HG02840 (cell line): Measurements from ENCODE around the gene OR2A5.
"Not testable (repeated sequence)": the region's sequence is repeated elsewhere in the genome, so short reads cannot be mapped to it uniquely, and the experiment has no call there.

Experiments
- ATAC-seq: cut with Tn5 transposase; IDR thresholded peaks from one replicate; pipeline ENCODE4 v1.9.1; 2021; ENCODE audit warnings: mild to moderate bottlenecking, moderate library complexity, moderate number of reproducible peaks; ENCODE audit not compliant: unreplicated experiment, low FRiP score

The OR2A5 gene

GRCh38 chr7:144048648-144049047, at the start of gene OR2A5:
Gene OR2A5, plus strand, starts transcription at chr7:144048948. Its CDS starts 1,454 bp downstream, at chr7:144050402.
- no peak for ATAC-seq

GRCh38 chr7:144000020-144000419, 48.7 kb upstream of the OR2A5 start, which contains the start of gene OR6B1:
Gene OR6B1, plus strand, starts transcription at chr7:144000320. Its CDS starts 3,677 bp downstream, at chr7:144003997.
- no peak for ATAC-seq

GRCh38 chr7:144001543-144001942, 47.2 kb upstream of the OR2A5 start:
- ATAC-seq, result no peak

GRCh38 chr7:144004703-144005102, 44.0 kb upstream of the OR2A5 start:
- no peak for ATAC-seq

- no peak for ATAC-seq
Observed at GRCh38 chr7:144006029-144006691, 42.6 kb upstream of the OR2A5 start.

GRCh38 chr7:144006692-144007042, 42.1 kb upstream of the OR2A5 start:
- ATAC-seq, result no peak

GRCh38 chr7:144009361-144009760, 39.4 kb upstream of the OR2A5 start:
- no peak for ATAC-seq

- ATAC-seq, result not testable (repeated sequence)
Observed at GRCh38 chr7:144010061-144010460, 38.7 kb upstream of the OR2A5 start.

GRCh38 chr7:144010821-144011220, 37.9 kb upstream of the OR2A5 start:
- ATAC-seq, result not testable (repeated sequence)

- no peak for ATAC-seq
Observed at GRCh38 chr7:144011458-144012230, 37.1 kb upstream of the OR2A5 start.

GRCh38 chr7:144018065-144018464, 30.7 kb upstream of the OR2A5 start:
- no peak for ATAC-seq

- no peak for ATAC-seq
Observed at GRCh38 chr7:144019457-144019856, 29.3 kb upstream of the OR2A5 start.

- ATAC-seq, result no peak
Observed at GRCh38 chr7:144020340-144020739, 28.4 kb upstream of the OR2A5 start.

- no peak for ATAC-seq
Observed at GRCh38 chr7:144022169-144022568, 26.6 kb upstream of the OR2A5 start.

- no peak for ATAC-seq
Observed at GRCh38 chr7:144023171-144023827, 25.4 kb upstream of the OR2A5 start.

GRCh38 chr7:144024213-144024612, 24.5 kb upstream of the OR2A5 start:
- ATAC-seq, result no peak

- no peak for ATAC-seq
Observed at GRCh38 chr7:144026203-144026883, 22.4 kb upstream of the OR2A5 start.

- ATAC-seq, result no peak
Observed at GRCh38 chr7:144027070-144027469, 21.7 kb upstream of the OR2A5 start.

GRCh38 chr7:144027974-144028373, 20.8 kb upstream of the OR2A5 start:
- ATAC-seq, result no peak

GRCh38 chr7:144028547-144028946, 20.2 kb upstream of the OR2A5 start:
- no peak for ATAC-seq

- ATAC-seq, result no peak
Observed at GRCh38 chr7:144032516-144032915, 16.2 kb upstream of the OR2A5 start.
